Esophagus muscularis mucosa (tissue), 4 donors: ENCODE results near the gene TMEM167B.

Experiments
- EP300 ChIP-seq: sonication (generic); formaldehyde crosslinking; IDR thresholded peaks from one replicate; pipeline ENCODE4 v1.6.1; 2017; ENCODE audit warnings: antibody characterized with exemption
- POLR2A ChIP-seq: fragments of 450-650 bp; IDR thresholded peaks from one replicate; pipeline ENCODE4 v1.6.1; 2017; ENCODE audit warnings: antibody characterized with exemption, moderate library complexity, mild to moderate bottlenecking, low read depth
- TF ChIP-seq, protein P1 (sequence below), 3 experiments: fragments of 200-600 bp in 2 of 3; fragments of 450-650 bp in 1 of 3; sonication (generic) in 2 of 3; IDR thresholded peaks; one replicate each; pipeline ENCODE4 v1.5.1; 2017 to 2019; ENCODE audit warnings: antibody characterized with exemption in 3 of 3, mild to moderate bottlenecking in 2 of 3, moderate library complexity in 1 of 3

DNA sequence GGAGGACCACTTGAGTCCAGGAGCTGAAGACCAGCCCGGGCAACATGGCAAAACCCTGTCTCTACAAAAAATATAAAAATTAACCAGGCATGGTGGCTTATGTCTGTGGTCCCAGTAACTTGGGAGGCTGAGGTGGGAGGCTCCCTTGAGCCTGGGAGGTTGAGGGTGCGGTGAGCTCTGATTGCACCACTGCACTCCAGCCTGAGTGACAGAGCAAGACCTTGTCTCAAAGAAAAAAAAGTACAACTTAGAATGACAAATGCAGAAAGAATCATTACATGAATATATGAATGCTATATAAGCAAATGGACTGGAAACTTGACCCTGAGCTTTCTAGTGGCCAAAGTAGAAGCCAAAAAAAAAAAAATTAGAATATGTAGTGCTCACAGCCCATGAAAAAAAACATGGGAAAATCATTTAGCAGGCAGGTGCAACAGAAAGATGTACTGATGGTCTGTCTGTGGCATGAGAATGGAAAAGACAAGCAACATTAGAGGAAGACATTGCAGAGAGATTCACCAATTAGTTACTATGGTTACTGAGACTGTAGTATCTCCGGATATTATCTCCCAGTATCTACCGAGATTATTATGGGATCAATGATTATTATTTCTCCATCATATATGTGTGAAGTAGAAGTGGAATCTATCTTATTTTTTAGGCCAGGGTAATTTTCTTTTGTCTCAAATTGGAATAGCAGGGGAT is 42.6 kb downstream of the TMEM167B start:
- TF ChIP-seq, protein P1, sequence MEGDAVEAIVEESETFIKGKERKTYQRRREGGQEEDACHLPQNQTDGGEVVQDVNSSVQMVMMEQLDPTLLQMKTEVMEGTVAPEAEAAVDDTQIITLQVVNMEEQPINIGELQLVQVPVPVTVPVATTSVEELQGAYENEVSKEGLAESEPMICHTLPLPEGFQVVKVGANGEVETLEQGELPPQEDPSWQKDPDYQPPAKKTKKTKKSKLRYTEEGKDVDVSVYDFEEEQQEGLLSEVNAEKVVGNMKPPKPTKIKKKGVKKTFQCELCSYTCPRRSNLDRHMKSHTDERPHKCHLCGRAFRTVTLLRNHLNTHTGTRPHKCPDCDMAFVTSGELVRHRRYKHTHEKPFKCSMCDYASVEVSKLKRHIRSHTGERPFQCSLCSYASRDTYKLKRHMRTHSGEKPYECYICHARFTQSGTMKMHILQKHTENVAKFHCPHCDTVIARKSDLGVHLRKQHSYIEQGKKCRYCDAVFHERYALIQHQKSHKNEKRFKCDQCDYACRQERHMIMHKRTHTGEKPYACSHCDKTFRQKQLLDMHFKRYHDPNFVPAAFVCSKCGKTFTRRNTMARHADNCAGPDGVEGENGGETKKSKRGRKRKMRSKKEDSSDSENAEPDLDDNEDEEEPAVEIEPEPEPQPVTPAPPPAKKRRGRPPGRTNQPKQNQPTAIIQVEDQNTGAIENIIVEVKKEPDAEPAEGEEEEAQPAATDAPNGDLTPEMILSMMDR (IDR thresholded peaks at IDR 0.05) = no peak
- TF ChIP-seq POLR2A = no peak
- no peak for TF ChIP-seq EP300
